Mesenchymal stem cell (in vitro differentiated cells and primary cell): ENCODE results near the gene SEZ6L.

Experiments
- DNase-seq: peaks from one replicate; pipeline ENCODE4 v3.0.0-alpha.2; 2013
- H2AFZ ChIP-seq: one replicate; pipeline ENCODE4 v1.6.1; 2013; ENCODE audit warnings: low read depth, mild to moderate bottlenecking, control low read depth, inconsistent platforms, low read length, moderate library complexity
- H2AK5ac ChIP-seq: 2 replicates; pipeline ENCODE4 v1.6.1; 2013; ENCODE audit warnings: low read length, moderate library complexity, mild to moderate bottlenecking, inconsistent platforms; ENCODE audit not compliant: severe bottlenecking
- H2BK120ac ChIP-seq: one replicate; pipeline ENCODE4 v1.6.1; 2013; ENCODE audit warnings: low read depth, mild to moderate bottlenecking, inconsistent platforms, low read length, moderate library complexity
- H2BK12ac ChIP-seq, 2 experiments: one replicate each; pipeline ENCODE4 v1.6.1; 2013; ENCODE audit warnings: inconsistent platforms in 2 of 2, low read length in 2 of 2, mild to moderate bottlenecking in 2 of 2, moderate library complexity in 2 of 2, control low read depth in 1 of 2
- H2BK15ac ChIP-seq: one replicate; pipeline ENCODE4 v1.6.1; 2013; ENCODE audit warnings: mild to moderate bottlenecking, low read depth, inconsistent platforms; ENCODE audit not compliant: poor library complexity, severe bottlenecking
- H2BK5ac ChIP-seq: 2 replicates; pipeline ENCODE4 v1.6.1; 2013; ENCODE audit warnings: low read depth, mild to moderate bottlenecking, low read length, control low read depth, inconsistent platforms; ENCODE audit not compliant: poor library complexity, severe bottlenecking
- H3K14ac ChIP-seq, 2 experiments: one replicate each; pipeline ENCODE4 v1.6.1; 2013; ENCODE audit warnings: inconsistent platforms in 2 of 2, low read length in 2 of 2, control low read depth in 1 of 2, mild to moderate bottlenecking in 1 of 2, moderate library complexity in 1 of 2
- H3K18ac ChIP-seq, 2 experiments: one replicate each; pipeline ENCODE4 v1.6.1; 2013; ENCODE audit warnings: inconsistent platforms in 2 of 2, low read length in 2 of 2, control low read depth in 1 of 2, low read depth in 1 of 2, mild to moderate bottlenecking in 1 of 2
- H3K23ac ChIP-seq, 2 experiments: one replicate each; pipeline ENCODE4 v1.6.1; 2013; ENCODE audit warnings: inconsistent platforms in 2 of 2, low read length in 2 of 2, mild to moderate bottlenecking in 2 of 2, moderate library complexity in 2 of 2, control low read depth in 1 of 2
- H3K27ac ChIP-seq: 2 replicates; pipeline ENCODE4 v1.5.1; 2013; ENCODE audit warnings: mild to moderate bottlenecking, moderate library complexity, low read length, control low read depth, inconsistent platforms; ENCODE audit not compliant: poor library complexity, severe bottlenecking
- H3K27me3 ChIP-seq, 2 experiments: 2 replicates each; pipeline versions ENCODE4 v1.6.1 to v1.7.0; 2013; ENCODE audit warnings: low read length in 2 of 2, mild to moderate bottlenecking in 2 of 2, moderate library complexity in 2 of 2, control low read depth in 1 of 2, inconsistent platforms in 1 of 2; ENCODE audit not compliant: control insufficient read depth in 1 of 2, insufficient read depth in 1 of 2
- H3K36me3 ChIP-seq, 2 experiments: 2 replicates each; pipeline versions ENCODE4 v1.6.1 to v1.7.0; 2013; ENCODE audit warnings: low read length in 2 of 2, control low read depth in 1 of 2, inconsistent platforms in 1 of 2, low read depth in 1 of 2, mild to moderate bottlenecking in 1 of 2; ENCODE audit not compliant: insufficient read depth in 2 of 2, control insufficient read depth in 1 of 2
- H3K4ac ChIP-seq, 2 experiments: one replicate each; pipeline ENCODE4 v1.6.1; 2013; ENCODE audit warnings: inconsistent platforms in 2 of 2, low read length in 2 of 2, mild to moderate bottlenecking in 2 of 2, moderate library complexity in 2 of 2, control low read depth in 1 of 2, low read depth in 1 of 2
- H3K4me1 ChIP-seq: 2 replicates; pipeline ENCODE4 v1.6.1; 2013; ENCODE audit warnings: low read depth, low read length, control low read depth; ENCODE audit not compliant: control insufficient read depth, insufficient read depth
- H3K4me2 ChIP-seq: 2 replicates; pipeline ENCODE4 v1.6.1; 2013; ENCODE audit warnings: low read length, mild to moderate bottlenecking, inconsistent platforms; ENCODE audit not compliant: poor library complexity, severe bottlenecking
- H3K4me3 ChIP-seq, 2 experiments: 2 replicates each; pipeline versions ENCODE4 v1.5.1 to v1.7.0; 2013; ENCODE audit warnings: low read length in 2 of 2, mild to moderate bottlenecking in 2 of 2, control low read depth in 1 of 2, low read depth in 1 of 2; ENCODE audit not compliant: insufficient read depth in 1 of 2
- H3K79me1 ChIP-seq: replicated peaks from 2 replicates; pipeline ENCODE4 v1.6.1; 2013; ENCODE audit warnings: mild to moderate bottlenecking, control low read depth, low read length, inconsistent platforms; ENCODE audit not compliant: poor library complexity, severe bottlenecking
- H3K9ac ChIP-seq: 2 replicates; pipeline ENCODE4 v1.7.0; 2013; ENCODE audit warnings: mild to moderate bottlenecking, low read length, moderate library complexity
- H3K9me3 ChIP-seq: 2 replicates; pipeline ENCODE4 v1.7.0; 2013; ENCODE audit warnings: mild to moderate bottlenecking, low read length; ENCODE audit not compliant: control insufficient read depth
- H4K8ac ChIP-seq: one replicate; pipeline ENCODE4 v1.6.1; 2013; ENCODE audit warnings: inconsistent platforms, mild to moderate bottlenecking, low read length, moderate library complexity
- H4K91ac ChIP-seq: one replicate; pipeline ENCODE4 v1.6.1; 2013; ENCODE audit warnings: mild to moderate bottlenecking, low read length, inconsistent platforms
- WGBS: methylation state at CpG from one replicate; pipeline ENCODE4 v1.1.7; 2013; ENCODE audit warnings: mixed read lengths; 5-methylcytosine and 5-hydroxymethylcytosine counted together

The SEZ6L gene

DNA sequence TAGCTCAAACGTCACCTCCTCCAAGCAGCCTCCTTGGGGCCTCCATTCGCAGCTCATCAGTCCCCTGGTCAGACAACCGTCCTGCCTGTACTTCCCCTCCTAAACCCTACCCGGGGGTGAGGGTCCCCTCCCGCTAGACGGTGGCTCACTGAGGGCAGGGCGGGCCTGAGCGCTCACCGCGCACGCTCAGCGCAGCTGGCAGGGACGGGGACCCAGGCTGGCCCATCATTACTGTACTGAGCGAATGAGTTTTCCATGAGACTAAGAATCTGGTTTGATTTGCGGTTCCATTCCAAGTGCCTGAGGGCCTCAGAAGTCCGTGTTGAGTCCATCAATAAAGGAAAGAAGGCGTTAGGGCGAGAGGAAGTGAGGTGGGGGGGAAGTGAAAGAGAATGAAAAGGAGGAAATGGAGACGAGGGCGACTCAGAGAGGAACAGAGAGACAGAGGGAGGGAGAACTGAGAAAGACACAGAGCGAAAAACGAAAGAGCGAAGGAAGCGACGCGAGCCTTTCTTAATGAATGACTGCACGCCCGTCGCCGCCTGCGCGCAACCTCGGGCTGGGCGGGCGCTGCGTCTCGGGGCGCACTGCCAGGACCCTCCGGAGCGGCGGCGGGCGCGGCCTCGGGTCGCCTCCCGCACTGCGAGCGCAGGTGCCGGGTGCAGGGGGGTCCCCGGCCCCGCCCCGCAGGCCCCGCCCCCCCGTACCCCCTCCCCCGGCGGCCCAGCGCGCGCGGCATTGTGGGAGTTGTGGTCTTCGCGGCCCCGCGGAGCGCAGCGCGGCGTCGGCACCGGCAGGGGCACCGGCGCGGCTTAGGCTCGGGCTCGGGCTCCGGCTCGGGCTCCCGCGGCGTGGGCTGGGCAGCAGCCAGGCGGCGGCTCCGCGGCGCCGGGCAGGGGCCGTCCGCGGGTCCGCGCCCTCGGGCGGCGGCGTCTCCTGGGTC lies 259.5 kb downstream of the SEZ6L start, which contains the start of gene ASPHD2:
TSS of gene ASPHD2 (plus strand) at position 746 of the 943 bp plus-strand sequence. CDS start 4,356 bp downstream, outside the sequence.
- Histone ChIP-seq H3K36me3 (peaks cover 0 to 5% of the 10 kb centered on the region in 2 experiments), H3K79me1 (peaks cover 13% of the 10 kb centered on the region), H2BK15ac (peak within 1 kb of the TSS; percentile 54), H3K4me3 (peak within 1 kb of the TSS; percentile 69 to 93), H2AK5ac (peak within 1 kb of the TSS; percentile 49), H3K27me3 (peaks cover 9 to 30% of the 10 kb centered on the region in 2 experiments), H3K4me2 (peak within 1 kb of the TSS; percentile 94), H3K4ac (no peak within 1 kb of the TSS), H3K9ac (peak within 1 kb of the TSS; percentile 91), H4K91ac (peak within 1 kb of the TSS; percentile 25), H3K27ac (peak within 1 kb of the TSS; percentile 48), H3K9me3 (peaks cover 2% of the 10 kb centered on the region), H3K14ac (peak within 1 kb of the TSS in 1 of 2 experiments; percentile 61), H2BK120ac (no peak within 1 kb of the TSS), H3K4me1 (peaks cover 14% of the 10 kb centered on the region), H3K23ac (peak within 1 kb of the TSS in 1 of 2 experiments; percentile 23), H2AFZ (peak within 1 kb of the TSS; percentile 87), H3K18ac (peak within 1 kb of the TSS in 1 of 2 experiments; percentile 54), H2BK5ac (no peak within 1 kb of the TSS), H4K8ac (peak within 1 kb of the TSS; percentile 85), H2BK12ac (peak within 1 kb of the TSS in 1 of 2 experiments; percentile 58)
- 2% methylated on average over 62 of the region's 96 CpGs for WGBS
- DNase-seq, result peak; percentile 76

DNA sequence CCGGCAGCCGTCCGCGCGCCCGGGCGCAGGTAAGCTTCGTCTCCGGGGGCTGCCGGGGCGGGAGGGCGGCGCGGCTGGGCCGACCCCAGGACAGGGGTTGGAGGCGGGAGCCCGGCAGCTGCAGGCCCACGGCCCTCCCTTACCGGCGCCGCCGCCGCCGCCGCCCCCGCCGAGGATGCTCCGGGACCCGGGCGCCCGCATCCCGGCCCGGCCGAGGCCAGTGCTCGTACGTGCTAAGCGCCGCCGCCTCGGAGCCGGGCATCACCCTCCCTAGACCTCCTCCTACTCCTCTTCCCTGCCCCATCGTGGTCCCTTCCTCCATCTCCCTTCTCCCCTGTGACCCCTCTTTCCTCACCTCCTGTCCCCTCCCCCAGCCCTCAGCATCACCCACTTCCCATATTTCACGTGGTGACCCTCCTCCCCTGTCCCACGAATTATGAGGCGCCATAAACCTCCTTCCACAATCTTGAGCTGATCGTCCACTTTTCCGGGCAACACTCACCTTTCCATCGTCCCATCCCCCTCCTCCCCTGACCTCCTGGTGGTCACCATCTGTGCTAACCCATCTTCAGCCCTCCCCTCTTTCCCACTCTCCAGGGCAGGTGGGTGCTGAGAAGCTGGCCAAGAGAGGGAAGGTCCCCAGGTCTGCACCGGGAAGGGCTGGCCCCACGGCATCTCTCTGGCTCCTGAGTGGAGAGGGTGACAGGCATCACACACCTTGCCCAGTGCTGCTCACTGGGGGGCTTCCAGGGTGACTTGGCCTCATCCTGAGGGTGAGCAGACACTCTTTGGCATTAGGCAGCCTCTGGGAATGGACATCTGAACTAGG lies 260.4 kb downstream of the SEZ6L start:
- no peak overlapping the region for H2BK5ac ChIP-seq
- peak overlapping the region in 1 of 2 experiments; percentile 6 for H2BK12ac ChIP-seq
- peak overlapping the region; percentile 49 for H3K9ac ChIP-seq
- H3K9me3 ChIP-seq, result no peaks in the 10 kb centered on the region
- no peak overlapping the region for H4K91ac ChIP-seq
- no peak for DNase-seq
- WGBS, result 7% methylated on average over 46 of the region's 50 CpGs
- peaks cover 0 to 12% of the 10 kb centered on the region in 2 experiments for H3K36me3 ChIP-seq
- H3K18ac ChIP-seq, result no peak overlapping the region
- H3K4me3 ChIP-seq, result peak overlapping the region; percentile 69 to 75
- peak overlapping the region; percentile 73 for H3K4me2 ChIP-seq
- H2AK5ac ChIP-seq, result no peak overlapping the region
- H4K8ac ChIP-seq, result peak overlapping the region; percentile 19
- H3K79me1 ChIP-seq, result peaks cover 17% of the 10 kb centered on the region
- H2BK15ac ChIP-seq, result no peak overlapping the region
- H2BK120ac ChIP-seq, result no peak overlapping the region
- peaks cover 14% of the 10 kb centered on the region for H3K4me1 ChIP-seq
- no peak overlapping the region for H3K27ac ChIP-seq
- no peak overlapping the region for H3K23ac ChIP-seq
- H3K4ac ChIP-seq, result no peak overlapping the region
- peaks cover 9 to 28% of the 10 kb centered on the region in 2 experiments for H3K27me3 ChIP-seq
- H2AFZ ChIP-seq, result peak overlapping the region; percentile 44
- H3K14ac ChIP-seq, result no peak overlapping the region

DNA sequence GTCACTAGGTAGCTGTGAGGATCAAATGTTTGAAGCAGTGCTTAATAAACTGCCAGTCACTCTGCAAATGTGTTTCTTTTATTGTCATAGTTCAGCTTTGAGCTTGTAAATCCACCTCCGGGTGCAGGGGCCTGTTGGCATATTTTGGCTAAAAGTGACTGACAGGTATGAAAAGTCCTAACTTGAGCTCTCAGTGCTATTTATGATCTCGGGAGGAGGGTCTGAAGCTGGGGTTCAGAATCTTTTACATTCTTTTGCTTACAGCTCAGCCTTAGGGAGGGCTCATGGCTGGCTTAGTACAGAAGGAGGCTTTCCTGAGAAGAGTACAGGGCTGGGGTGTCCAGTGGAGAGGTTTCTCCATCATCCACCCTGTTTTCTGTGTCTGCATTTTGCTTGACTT lies 261.3 kb downstream of the SEZ6L start:
- H2AFZ ChIP-seq, result no peak overlapping the region
- H2BK15ac ChIP-seq, result no peak overlapping the region
- H3K27ac ChIP-seq, result peak overlapping the region; percentile 13
- H3K4me3 ChIP-seq, result no peak overlapping the region
- 80% methylated on average over 2 of the region's 2 CpGs for WGBS
- H4K91ac ChIP-seq, result no peak overlapping the region
- H3K4me1 ChIP-seq, result peaks cover 16% of the 10 kb centered on the region
- no peak overlapping the region for H3K14ac ChIP-seq
- H2AK5ac ChIP-seq, result no peak overlapping the region
- no peak overlapping the region for H2BK5ac ChIP-seq
- H3K27me3 ChIP-seq, result peaks cover 8 to 21% of the 10 kb centered on the region in 2 experiments
- no peak overlapping the region for H4K8ac ChIP-seq
- H3K79me1 ChIP-seq, result peaks cover 17% of the 10 kb centered on the region
- no peak overlapping the region for H2BK120ac ChIP-seq
- H3K4ac ChIP-seq, result no peak overlapping the region
- no peak overlapping the region for H3K9ac ChIP-seq
- no peak overlapping the region for H3K4me2 ChIP-seq
- no peak for DNase-seq
- H3K18ac ChIP-seq, result no peak overlapping the region
- no peaks in the 10 kb centered on the region for H3K9me3 ChIP-seq
- no peak overlapping the region for H2BK12ac ChIP-seq
- peaks cover 0 to 12% of the 10 kb centered on the region in 2 experiments for H3K36me3 ChIP-seq
- no peak overlapping the region for H3K23ac ChIP-seq
